Right hindlimb (tissue), 1 donor: ENCODE measurements around the gene CALD1.
A peak's percentile ranks its signal among the peaks of the same experiment; 100 is the strongest.

ENCODE experiments used
- DNase-seq: peaks from one replicate; pipeline ENCODE4 v3.0.0-alpha.2; 2018

The CALD1 gene

DNA sequence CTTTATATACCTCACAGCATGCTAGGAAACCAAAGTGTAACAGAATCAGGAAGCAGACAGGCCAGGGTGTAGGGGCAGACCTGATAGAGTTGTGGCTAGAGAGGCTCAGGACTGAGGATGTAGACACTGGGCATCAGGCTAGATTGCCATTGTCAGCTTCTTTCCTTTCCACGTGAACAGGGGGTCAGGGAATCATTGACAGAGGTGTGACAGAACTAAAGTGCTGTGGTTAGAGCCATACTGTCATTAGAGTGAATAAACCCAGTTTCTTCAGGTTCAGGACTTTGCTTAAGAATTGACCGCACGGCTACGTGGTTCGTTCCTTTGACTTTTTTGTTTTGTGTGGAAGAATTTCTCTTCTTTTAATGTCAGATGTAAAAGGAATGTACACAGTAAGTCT lies 90.7 kb downstream of the CALD1 start:
- DNase-seq, result no peak

DNA sequence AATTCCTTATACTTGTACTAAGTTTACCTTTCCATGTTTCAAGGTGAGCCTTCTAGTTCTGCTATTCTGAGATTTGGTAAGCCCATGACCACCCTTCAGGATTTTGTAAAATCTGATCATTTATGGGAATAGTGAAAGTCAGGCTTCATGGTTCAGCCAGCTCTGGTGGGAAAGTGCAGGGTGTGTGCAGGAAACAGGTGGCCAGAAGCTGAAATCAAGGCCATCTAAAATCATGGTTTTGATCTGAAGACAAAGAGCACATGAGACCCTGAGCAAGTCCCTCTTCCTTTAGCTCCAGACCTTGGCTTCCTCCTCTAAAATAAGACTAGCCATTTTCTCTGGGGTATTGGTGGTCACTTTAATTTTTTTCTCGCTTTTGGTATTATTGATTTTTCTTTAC lies 91.3 kb downstream of the CALD1 start:
- no peak for DNase-seq

DNA sequence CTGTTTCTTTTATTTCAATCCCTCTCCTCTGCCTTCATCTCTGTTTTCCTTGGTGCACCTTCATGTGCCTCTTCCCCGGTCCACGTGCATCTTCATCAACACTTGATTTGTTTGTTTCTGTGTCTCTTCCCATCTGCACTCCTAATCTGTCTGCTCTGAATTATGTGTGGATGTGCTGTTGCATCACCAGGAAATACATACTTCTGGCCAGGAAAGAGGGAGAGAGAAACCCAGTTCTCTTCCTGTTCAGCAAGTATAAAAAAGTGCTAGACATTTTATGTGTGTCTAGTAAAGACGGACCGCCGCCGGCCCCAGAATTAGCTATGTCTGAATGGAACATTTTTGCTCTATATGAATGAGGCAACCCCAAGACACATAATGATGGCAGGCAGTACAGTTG lies 93.8 kb downstream of the CALD1 start:
- no peak for DNase-seq

DNA sequence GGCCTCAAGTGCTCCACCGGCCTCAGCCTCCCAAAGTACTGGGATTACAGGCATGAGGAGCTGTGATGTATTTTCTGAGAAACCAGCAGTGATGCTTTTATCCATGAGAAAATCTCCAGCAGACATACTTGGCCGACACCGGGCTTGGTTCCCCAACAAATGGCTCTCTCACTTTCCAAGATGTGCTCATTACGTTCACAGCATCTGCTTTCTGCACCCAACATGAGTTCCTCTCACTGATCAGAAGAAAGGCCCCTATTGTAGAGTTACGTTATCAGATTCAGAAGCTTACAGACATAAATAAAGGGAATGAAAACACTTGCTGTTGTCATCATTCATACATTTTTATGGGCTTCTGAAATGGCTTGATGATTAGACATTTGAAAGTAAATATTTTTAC lies 95.0 kb downstream of the CALD1 start:
- no peak for DNase-seq

DNA sequence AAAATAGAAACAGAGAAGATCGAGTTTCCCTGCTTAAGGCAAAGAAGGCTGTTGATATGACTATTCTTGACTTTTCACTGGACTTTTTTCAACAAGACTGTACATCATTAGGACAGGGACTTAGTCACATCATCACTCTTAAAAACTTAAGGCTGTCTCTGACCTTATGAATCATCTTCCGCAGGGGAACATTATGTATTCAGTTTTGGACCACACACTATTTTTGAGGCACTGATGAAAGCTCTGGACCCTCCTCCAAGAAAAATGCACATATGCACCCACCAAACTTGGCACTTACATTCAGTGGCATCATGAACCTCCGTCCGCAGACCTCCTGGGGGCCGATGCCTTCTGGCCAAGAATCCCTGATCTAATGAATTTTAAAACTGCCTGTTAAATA lies 96.4 kb downstream of the CALD1 start:
- DNase-seq, result no peak

DNA sequence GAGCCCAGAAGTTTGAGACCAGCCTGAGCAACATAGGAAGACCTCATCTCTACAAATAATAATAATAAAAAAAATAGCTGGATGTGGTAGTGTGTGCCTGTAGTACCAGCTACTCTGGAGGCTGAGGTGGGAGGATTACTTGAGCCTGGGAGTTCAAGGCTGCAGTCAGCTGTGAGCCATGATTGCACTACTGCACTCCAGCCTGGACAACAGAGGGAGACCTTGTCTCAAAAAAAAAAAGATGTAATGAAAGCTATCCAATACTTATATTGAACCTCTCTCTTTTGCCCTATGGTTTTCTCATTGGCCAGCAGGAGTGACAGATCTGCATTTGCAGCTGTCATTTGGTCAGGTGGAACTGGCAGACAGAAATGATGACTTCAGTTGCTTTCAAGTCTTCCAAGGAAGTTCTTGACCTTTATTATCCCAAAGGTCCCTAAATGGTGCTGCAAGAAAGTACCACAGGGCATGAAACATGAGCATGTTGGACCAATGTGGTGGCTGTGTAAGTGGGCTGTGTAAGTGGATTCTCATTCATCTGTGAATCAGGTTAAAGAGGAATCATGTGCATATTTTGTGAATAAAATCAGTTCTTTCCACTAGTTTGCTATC lies 99.4 kb downstream of the CALD1 start:
- no peak for DNase-seq

DNA sequence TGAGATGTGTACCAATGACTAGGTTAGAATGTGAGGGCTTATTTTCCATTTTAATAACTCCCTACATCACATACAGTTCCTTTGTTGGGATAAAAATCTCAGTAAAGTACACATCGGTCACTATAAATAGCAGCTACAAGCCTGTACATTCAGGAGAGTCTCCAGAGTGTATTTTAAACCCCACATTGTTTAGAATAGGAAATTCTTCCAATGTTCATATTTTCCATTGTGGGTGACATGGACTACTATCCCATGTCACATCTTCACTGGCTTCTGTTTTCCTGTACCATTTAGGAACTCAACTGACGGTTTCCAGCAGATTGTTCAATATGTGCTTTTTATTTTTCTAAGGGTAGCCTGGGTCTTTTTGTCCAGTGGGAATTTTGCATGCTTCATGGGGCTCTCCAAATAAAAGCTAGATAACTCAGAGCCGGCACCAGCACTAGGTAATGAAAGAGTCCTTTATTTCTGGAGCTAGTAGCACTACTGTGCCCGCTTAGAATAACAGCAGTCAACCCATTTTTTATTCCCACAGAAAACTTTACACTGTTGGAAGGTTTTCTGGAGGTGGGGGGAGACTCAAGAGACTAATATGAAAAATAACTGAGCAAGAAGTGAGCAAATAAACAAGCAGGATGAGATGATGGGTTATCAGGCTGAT lies 100.5 kb downstream of the CALD1 start:
- DNase-seq, result no peak

DNA sequence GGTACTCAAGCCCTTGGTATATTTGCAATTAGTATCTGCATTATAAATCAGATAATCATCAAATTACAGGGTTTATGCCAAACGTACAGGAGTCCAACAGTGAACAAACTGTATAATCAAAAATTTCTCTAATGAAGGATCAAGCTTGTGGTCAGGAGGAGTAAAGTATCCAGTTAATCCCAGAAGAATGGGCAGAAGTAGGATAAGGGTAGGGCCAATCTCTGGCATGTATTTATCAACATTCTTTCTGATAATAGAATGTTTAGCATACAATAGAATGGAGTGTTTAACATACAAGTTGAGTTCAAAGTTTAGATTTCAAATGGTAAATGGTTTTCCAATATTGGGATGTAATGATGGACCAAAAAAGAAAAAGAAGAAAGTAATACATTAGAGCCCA lies 103.0 kb downstream of the CALD1 start:
- DNase-seq, result no peak

DNA sequence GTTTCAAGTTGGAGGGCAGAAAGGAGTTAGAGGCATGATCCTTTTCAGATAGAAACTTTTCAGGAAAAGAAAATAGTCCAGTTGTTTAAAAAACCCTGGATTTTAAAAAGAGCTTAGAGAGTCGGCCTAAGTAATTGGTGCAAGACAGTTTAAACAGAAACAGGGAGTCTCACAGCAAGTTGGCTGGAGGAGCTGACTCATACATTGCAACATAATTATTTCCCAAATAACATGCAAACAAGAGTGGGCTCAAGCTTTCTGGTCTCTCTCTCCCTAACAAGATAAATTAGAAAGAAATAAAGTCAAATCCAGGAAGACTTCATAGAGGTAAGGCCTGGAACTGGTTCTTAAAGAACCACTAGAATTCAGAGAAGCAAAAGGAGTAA lies 106.5 kb downstream of the CALD1 start:
- no peak for DNase-seq

DNA sequence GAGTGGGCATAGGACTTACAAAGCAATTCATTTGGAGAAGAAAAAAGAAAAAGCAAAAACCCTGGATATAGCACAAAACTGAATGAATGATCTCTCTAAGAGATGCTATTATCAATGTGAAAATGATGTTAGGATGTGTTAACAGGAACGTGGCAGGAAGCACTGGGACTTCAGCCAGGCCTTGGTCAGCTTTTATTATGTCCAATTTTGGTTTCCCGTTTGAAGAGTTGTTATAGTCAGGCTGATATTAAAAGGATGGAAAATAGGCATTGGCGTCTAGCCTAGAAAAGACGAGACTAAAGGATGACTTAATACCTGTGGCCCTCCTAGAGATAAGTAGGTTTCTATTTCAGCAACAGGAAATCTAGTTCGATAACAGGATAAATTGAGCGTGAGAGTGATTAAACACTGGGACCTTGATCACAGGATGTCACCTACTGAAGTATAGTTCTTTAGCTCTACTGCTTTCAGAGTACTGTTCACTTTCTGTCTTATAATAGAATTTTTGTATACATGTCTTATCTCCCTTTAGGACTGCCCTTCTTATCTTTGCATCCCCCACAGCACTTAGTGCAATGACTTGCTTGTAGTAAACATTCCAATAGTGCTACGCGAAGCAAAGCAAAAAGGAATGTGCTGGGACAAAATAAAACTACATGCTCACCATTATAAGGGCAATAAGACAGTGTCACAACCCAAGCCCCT lies 107.1 kb downstream of the CALD1 start:
- peak; percentile 50 for DNase-seq

DNA sequence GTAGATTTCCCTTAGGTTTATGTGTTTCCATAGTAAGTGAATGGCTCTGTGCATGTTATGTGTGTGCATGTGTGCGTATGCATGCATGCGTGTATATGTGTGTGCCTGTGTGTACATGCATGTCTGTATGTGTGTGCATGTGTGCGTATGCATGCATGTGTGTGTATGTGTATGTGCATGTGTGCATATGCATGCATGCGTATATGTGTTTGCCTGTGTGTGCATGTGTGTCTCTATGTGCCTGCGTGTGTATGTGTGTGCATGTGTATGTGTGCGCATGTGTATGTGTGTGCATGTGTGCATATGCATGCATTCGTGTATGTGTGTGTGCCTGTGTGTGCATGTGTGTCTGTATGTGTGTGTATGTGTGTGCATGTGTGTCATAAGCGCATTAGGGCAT lies 108.1 kb downstream of the CALD1 start:
- DNase-seq, result no peak

DNA sequence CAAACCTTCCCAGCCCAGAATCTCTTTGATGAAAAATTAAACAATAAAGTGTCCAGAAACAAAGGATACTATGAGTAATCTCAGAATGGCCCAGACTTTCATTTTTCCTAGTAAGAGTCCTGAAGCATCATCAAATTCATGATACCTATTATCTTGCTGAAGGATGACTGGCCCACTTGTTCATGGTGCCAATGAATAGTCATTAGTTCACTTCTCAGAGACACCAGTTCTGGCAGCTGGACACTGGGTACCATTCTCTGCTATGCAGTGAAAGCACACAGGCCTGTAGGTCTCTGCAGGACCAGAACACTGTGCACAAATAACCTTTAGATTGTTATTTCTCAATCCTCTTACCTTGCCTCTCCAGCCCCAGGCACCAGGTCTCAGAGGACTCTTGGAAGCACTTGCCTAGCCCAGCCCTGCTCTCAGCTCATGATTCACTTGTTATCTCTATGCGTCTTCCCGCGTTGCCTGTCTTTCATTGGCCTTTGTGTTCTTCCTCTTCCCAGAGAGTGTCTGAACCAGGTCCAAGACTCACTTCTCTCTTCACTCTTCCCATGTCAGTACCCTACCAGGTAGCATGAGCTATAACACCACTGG lies 108.8 kb downstream of the CALD1 start:
- no peak for DNase-seq

DNA sequence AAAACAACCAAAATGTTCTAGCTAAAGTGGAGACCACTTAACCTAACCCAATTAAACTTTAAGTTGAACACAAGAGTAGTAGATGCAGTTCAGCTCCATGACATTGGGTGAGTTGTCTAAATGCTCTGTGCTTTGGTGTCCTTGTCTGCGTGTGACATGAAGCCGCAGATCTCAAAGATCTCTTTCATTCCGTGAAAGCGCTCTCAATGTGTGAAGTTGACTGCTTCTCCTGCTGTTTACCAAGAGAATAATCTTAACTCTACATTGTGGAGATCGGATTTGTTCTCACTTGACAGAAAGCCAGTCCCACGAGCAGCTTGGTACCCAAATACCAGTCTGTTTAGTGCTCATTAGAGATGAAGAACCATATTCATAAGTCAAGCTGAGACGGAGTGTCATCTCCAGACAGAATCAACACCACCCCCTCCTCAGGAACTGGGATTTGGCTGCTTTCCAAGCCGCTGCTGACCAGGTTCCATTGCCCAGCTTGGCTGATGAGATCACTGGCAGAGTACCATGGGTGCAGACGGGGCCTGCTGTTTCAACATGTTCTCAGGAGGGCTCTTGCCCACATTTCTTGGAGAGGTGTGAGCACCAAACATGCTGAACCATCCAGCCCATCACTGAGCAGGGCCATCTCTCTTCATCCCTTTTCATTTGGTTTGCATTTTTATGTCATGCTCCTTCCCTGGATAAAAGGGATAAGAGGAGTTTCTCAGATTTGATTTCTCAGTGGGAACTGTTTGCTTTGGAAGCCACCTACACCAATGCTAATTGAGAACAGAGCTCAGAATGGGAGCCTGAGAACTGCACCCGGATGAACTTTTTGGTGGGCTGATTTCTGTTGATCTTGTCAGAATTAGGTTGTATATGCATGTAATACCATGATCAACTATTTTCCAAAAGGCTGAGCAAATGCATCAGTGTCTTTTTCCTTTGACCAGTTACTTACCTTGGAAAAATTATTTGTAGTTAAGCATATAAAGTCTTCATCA lies 111.1 kb downstream of the CALD1 start:
- DNase-seq, result peak; percentile 48

DNA sequence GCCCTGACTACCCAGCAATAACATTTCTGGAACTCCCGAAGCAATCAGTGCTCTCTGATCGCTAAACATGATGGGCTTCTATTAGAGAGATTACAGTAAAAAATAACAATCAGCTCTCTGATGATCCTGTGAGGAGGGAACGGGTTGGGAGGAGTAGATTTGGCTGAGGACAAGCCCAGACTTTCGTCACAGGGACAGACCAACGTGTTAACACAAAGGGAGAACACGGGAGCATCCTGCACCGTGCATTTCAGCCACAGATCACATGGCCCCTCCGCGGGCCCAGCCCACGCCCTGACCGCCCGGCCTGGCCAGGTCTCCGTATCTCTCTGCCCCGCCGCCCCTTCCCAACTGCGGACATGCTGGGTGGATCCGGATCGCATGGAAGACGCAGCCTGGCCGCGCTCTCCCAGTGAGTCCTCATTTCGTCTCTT lies 111.8 kb downstream of the CALD1 start:
- peak; percentile 93 for DNase-seq

DNA sequence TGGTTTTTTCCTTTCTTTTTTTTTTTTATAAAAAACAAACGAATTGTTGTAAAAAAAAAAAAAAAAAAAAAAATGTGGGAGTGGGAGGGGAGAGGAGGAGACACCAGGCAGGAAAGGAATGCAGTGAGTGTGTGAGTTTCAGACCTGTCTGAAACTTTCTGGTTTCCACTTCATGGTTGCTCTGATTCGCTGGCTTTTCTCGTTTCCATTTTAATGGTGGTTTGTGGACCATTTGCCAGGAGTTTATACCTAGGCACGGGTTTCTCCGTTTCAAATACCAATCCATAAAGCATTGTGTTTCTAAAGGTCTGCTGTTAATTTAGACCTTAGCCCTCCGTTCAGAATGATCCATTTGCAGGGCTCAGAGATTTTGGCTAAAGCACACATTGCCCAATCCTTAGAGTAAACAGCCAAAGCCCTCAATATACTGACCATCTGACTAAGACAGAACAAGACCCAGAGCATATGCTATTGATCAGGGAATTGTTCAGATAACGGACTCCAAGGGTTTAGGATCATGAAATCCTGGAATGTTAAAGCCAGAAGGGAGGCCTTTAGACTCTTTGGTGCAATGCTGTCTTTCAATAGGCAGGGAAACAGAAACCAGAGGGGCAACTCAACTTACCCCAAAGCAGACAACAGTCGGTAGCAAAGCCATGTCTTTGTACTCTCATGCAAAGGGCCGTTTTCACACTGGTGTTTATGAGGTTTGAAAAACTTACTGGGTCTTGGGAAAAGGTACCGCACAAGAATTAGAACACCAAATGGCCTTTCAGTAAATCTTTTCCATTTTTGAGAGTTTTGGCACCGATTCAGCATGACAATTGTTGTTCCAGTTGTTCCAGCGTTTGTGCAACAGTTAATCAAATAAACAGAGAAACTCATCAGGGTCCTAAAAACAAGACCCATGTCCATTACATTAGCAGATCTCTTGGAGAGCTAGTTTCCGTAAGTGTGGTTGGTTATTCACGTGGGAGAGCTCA lies 112.6 kb downstream of the CALD1 start:
- DNase-seq, result no peak

DNA sequence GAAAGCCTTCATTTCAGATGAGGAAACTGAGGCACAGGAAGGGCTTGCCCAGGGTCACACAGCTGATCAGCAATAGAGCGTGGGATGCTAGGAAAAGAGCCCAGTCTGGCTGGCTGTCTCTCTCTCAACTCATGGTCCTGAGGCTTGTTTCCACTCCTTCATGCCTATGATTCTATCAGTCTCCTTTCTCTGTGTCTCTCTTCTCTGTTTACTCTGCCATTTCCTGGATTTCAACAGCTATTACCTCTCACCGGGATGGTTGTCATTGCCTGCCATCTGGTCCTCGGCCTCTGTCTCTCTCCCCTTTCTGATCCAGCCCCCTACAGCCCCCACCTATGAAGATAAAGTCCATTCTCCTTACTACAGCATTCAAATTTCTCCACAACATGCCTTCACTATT lies 113.5 kb downstream of the CALD1 start:
- DNase-seq, result no peak

DNA sequence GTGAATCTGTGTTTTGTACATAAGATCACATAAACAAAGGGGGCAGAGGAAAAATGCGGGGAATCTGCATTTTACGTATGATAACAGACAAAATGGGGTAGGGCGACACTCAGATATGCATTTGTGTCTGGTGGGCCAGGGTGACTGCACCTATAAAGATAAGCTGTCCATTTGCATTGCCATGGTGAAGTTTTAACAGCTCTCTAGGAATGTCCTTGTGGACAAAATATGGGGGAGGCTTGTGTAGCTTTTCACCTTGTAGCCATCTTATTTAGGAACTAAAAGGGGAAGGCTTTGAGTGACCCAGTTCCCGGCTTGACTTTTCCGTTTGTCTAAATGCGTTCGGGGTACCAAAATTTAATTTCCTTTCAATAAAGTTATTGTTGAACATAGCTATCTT lies 114.5 kb downstream of the CALD1 start:
- no peak for DNase-seq

DNA sequence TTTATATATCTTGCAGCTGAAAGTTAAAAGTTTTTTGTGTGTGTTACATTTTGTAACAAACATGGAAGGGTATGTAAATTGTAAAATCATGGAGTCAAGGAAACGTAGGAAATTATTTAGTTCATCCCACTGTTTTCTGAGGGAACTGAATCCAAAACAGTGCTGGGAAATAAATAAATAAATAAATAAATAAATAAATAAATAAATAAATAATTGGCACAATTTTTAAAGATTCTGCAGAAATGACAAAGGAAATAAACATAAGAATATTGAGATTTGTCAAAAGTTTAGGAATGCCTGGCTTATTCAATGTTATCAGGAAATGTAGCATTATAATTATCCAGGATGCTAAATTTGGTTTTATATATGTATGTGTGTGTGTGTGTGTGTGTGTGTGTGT lies 115.5 kb downstream of the CALD1 start:
- no peak for DNase-seq

DNA sequence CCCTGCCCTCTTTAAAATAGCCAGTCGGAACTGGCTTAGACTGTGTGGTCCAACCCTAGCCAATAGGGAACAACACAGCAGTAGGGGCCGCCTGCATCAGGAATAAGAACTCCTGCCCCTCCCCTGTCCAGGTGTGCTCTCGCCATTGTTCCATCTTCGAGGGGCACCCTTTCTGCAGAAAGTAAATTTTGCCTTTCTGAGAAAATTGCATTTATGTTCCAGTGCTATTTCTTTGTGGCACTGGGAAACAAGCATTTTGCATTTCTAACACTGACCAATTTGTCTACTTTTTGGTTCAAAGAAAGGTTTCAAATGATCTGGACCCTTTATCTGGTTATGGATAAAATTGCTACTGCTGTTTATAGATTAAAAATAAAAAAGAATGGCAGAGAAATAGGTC lies 116.6 kb downstream of the CALD1 start:
- DNase-seq, result no peak

DNA sequence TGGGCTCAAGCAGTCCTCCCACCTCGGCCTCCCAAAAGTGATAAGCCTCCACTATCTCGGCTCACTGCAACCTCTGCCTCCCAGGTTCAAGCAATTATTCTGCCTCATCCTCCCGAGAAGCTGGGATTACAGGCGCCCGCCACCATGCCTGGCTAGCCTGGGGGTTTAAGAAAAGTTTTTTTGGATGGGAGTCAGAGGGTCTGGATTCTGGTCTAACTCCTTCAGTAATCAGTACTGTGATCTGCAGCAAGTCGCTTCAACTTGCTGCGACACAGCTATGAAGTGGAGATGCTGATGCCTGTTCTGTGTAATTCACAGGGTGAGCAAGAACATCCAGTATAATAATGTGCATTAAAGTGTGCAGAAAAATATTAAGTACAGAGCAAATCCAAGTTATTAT lies 118.5 kb downstream of the CALD1 start:
- no peak for DNase-seq

DNA sequence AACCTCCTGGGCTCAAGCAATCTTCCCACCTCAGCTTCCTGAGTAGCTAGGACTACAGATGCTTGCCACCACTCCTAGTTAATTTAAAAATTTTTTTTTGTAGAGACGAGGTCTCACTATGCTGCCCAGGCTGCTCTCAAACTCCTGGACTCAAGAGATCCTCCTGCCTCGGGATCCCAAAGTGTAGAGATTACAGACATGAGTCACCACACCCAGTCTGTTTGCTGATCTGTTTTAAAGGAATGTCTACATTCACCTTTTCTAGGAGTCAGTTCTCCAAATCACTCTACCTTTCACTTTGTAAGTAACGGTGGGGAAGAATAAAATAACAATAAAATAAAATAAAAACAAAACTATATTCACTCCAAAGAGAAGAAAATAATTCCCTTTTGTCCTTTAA lies 120.3 kb downstream of the CALD1 start:
- no peak for DNase-seq
